Astrocyte (in vitro differentiated cells and primary cell): ENCODE measurements around the gene FABP6.

Experiments used
- EZH2 ChIP-seq: IDR thresholded peaks from 2 replicates; pipeline ENCODE4 v1.6.1; 2012; ENCODE audit warnings: mild to moderate bottlenecking, low read length, inconsistent platforms; ENCODE audit not compliant: insufficient read depth
- TF ChIP-seq, protein P1 (sequence below): IDR thresholded peaks from 2 replicates; pipeline ENCODE4 v1.5.1; 2011; ENCODE audit warnings: low read depth, mild to moderate bottlenecking, inconsistent platforms, low read length, moderate library complexity; ENCODE audit not compliant: insufficient read depth

- TF ChIP-seq, protein P1, sequence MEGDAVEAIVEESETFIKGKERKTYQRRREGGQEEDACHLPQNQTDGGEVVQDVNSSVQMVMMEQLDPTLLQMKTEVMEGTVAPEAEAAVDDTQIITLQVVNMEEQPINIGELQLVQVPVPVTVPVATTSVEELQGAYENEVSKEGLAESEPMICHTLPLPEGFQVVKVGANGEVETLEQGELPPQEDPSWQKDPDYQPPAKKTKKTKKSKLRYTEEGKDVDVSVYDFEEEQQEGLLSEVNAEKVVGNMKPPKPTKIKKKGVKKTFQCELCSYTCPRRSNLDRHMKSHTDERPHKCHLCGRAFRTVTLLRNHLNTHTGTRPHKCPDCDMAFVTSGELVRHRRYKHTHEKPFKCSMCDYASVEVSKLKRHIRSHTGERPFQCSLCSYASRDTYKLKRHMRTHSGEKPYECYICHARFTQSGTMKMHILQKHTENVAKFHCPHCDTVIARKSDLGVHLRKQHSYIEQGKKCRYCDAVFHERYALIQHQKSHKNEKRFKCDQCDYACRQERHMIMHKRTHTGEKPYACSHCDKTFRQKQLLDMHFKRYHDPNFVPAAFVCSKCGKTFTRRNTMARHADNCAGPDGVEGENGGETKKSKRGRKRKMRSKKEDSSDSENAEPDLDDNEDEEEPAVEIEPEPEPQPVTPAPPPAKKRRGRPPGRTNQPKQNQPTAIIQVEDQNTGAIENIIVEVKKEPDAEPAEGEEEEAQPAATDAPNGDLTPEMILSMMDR = no peak
- TF ChIP-seq EZH2 = no peak
These were observed 6.4 kb downstream of the FABP6 start for GRCh38 chr5:160235731-160236130.
